Coronary artery (tissue), 2 donors: ENCODE data around the gene ZNF365.

ENCODE experiments used
- DNase-seq: peaks from one replicate; pipeline ENCODE4 v3.0.0-alpha.2; 2017; ENCODE audit warnings: low spot score
- H3K27ac ChIP-seq, 2 donors: fragments of 200-600 bp; sonication (generic); one replicate each; pipeline ENCODE4 v1.5.1; 2016 to 2019
- H3K4me3 ChIP-seq: fragments of 200-600 bp; sonication (generic); 2 replicates; pipeline ENCODE4 v1.5.1; 2016; ENCODE audit warnings: mild to moderate bottlenecking, moderate library complexity
- CTCF ChIP-seq: fragments of 200-600 bp; sonication (generic); IDR thresholded peaks from one replicate; pipeline ENCODE4 v1.5.1; 2019; ENCODE audit warnings: antibody characterized with exemption

The ZNF365 gene

GRCh38 chr10:62333988-62334682 is 40.0 kb upstream of the ZNF365 start:
- TF ChIP-seq CTCF, result no peak
- no peak for DNase-seq
- H3K4me3 ChIP-seq, result no peak overlapping the region
- no peak overlapping the region for H3K27ac ChIP-seq

GRCh38 chr10:62335326-62335725 is 38.8 kb upstream of the ZNF365 start:
- Histone ChIP-seq H3K27ac (no peak overlapping the region), H3K4me3 (no peak overlapping the region)
- DNase-seq, result no peak
- no peak for TF ChIP-seq CTCF

- no peak overlapping the region for H3K4me3 ChIP-seq
- no peak for DNase-seq
- no peak overlapping the region for H3K27ac ChIP-seq
- no peak for TF ChIP-seq CTCF
Observed at GRCh38 chr10:62336404-62336803, 37.8 kb upstream of the ZNF365 start.

- no peak overlapping the region for H3K4me3 ChIP-seq
- DNase-seq, result no peak
- no peak for TF ChIP-seq CTCF
- no peak overlapping the region for H3K27ac ChIP-seq
Observed at GRCh38 chr10:62341419-62341818, 32.8 kb upstream of the ZNF365 start.

- H3K27ac ChIP-seq, result no peak overlapping the region
- TF ChIP-seq CTCF, result no peak
- no peak overlapping the region for H3K4me3 ChIP-seq
- DNase-seq, result no peak
Observed at GRCh38 chr10:62343000-62343399, 31.2 kb upstream of the ZNF365 start.

GRCh38 chr10:62348029-62348428 is 26.1 kb upstream of the ZNF365 start:
- no peak overlapping the region for H3K27ac ChIP-seq
- TF ChIP-seq CTCF, result no peak

GRCh38 chr10:62352356-62352970 is 21.7 kb upstream of the ZNF365 start:
- no peak overlapping the region for H3K27ac ChIP-seq
- DNase-seq, result no peak
- no peak for TF ChIP-seq CTCF
- H3K4me3 ChIP-seq, result no peak overlapping the region

More at GRCh38 chr10:62348029-62348428, 26.1 kb upstream of the ZNF365 start:
- H3K4me3 ChIP-seq, result no peak overlapping the region
- no peak for DNase-seq
